Activated naive CD4-positive, alpha-beta T cell treated with anti-CD3 and anti-CD28 coated beads, Interleukin-2, amount 50 U/mL, for 72 hours (primary cell): ENCODE data around the gene PUS3. TPM values are rescaled to one million over a fixed set of nuclear protein-coding genes. Genes with fewer than 3 reads are reported as not detected.
"Not testable (repeated sequence)": the region's sequence is repeated elsewhere in the genome, so short reads cannot be mapped to it uniquely, and the experiment has no call there.

Experiments
- ATAC-seq, 2 donors: fragments of 150-1000 bp; cut with Tn5 transposase; 2 replicates each; pipeline ENCODE4 v1.10.0; 2021; ENCODE audit warnings: mild to moderate bottlenecking in 2 of 2, moderate library complexity in 2 of 2
- DNase-seq, 2 donors: peaks; one replicate each; pipeline ENCODE4 v3.0.0; 2021 to 2022; ENCODE audit warnings: low spot score in 2 of 2
- H3K27ac Mint-ChIP-seq, 2 donors: one replicate each; pipeline ENCODE4 v1.8.0; 2022; ENCODE audit warnings: mild to moderate bottlenecking in 2 of 2, mixed read lengths in 2 of 2
- H3K36me3 Mint-ChIP-seq, 2 donors: one replicate each; pipeline ENCODE4 v1.8.0; 2022; ENCODE audit warnings: mixed read lengths in 2 of 2
- H3K9me3 Mint-ChIP-seq, 2 donors: one replicate each; pipeline ENCODE4 v1.8.0; 2022; ENCODE audit warnings: mixed read lengths in 2 of 2
- total RNA-seq, 2 donors: library from RNA; stranded (reverse); gene quantifications; one replicate each; pipeline ENCODE4 v1.2.3, GENCODE V29; 2022

The PUS3 gene
- total RNA-seq, 2 donors from 2014 or later: 10.2 to 32.2 TPM

- Mint-ChIP-seq H3K27ac (no peak overlapping the region), H3K9me3 (no peaks in the 10 kb centered on the region), H3K36me3 (no peaks in the 10 kb centered on the region)
- ATAC-seq (no peak), DNase-seq (no peak)
Measured at GRCh38 chr11:125929445-125930075, 26.6 kb upstream of the PUS3 start.

GRCh38 chr11:125926682-125927081 is 23.7 kb upstream of the PUS3 start:
- Mint-ChIP-seq H3K36me3 (no peaks in the 10 kb centered on the region), H3K27ac (peak overlapping the region in 1 of 2 donors; percentile 77), H3K9me3 (no peaks in the 10 kb centered on the region)
- DNase-seq: no peak
- no peak for ATAC-seq

- no peak for DNase-seq
- Mint-ChIP-seq H3K27ac (no peak overlapping the region), H3K9me3 (no peaks in the 10 kb centered on the region), H3K36me3 (no peaks in the 10 kb centered on the region)
- ATAC-seq: no peak
Measured at GRCh38 chr11:125925804-125926203, 22.8 kb upstream of the PUS3 start.

GRCh38 chr11:125925247-125925740 is 22.3 kb upstream of the PUS3 start:
- ATAC-seq (no peak), DNase-seq (no peak)
- Mint-ChIP-seq H3K9me3 (no peaks in the 10 kb centered on the region), H3K27ac (no peak overlapping the region), H3K36me3 (no peaks in the 10 kb centered on the region)

- H3K27ac Mint-ChIP-seq: no peak overlapping the region
- no peaks in the 10 kb centered on the region for H3K9me3 Mint-ChIP-seq
- no peaks in the 10 kb centered on the region for H3K36me3 Mint-ChIP-seq
- DNase-seq (no peak), ATAC-seq (no peak)
Measured at GRCh38 chr11:125924384-125925007, 21.5 kb upstream of the PUS3 start.

- H3K27ac Mint-ChIP-seq: no peak overlapping the region
- H3K36me3 Mint-ChIP-seq: no peaks in the 10 kb centered on the region
- H3K9me3 Mint-ChIP-seq: no peaks in the 10 kb centered on the region
- ATAC-seq (no peak), DNase-seq (no peak)
Measured at GRCh38 chr11:125923633-125924032, 20.6 kb upstream of the PUS3 start.

- ATAC-seq (peak; percentile 71 to 84), DNase-seq (peak in 1 of 2 donors; percentile 61)
- Mint-ChIP-seq H3K27ac (no peak overlapping the region), H3K9me3 (no peaks in the 10 kb centered on the region), H3K36me3 (no peaks in the 10 kb centered on the region)
Measured at GRCh38 chr11:125923012-125923579, 20.1 kb upstream of the PUS3 start.

GRCh38 chr11:125922156-125922555 is 19.1 kb upstream of the PUS3 start:
- no peak for ATAC-seq

GRCh38 chr11:125921042-125921441 is 18.0 kb upstream of the PUS3 start:
- no peak for DNase-seq
- Mint-ChIP-seq H3K27ac (no peak overlapping the region), H3K9me3 (no peaks in the 10 kb centered on the region), H3K36me3 (no peaks in the 10 kb centered on the region)
- ATAC-seq: no peak

More at GRCh38 chr11:125922156-125922555, 19.1 kb upstream of the PUS3 start:
- DNase-seq: no peak
- H3K27ac Mint-ChIP-seq: no peak overlapping the region
- H3K36me3 Mint-ChIP-seq: no peaks in the 10 kb centered on the region
- H3K9me3 Mint-ChIP-seq: no peaks in the 10 kb centered on the region

- no peaks in the 10 kb centered on the region for H3K9me3 Mint-ChIP-seq
- no peak overlapping the region for H3K27ac Mint-ChIP-seq
- DNase-seq (no peak), ATAC-seq (no peak)
- H3K36me3 Mint-ChIP-seq: no peaks in the 10 kb centered on the region
Measured at GRCh38 chr11:125918140-125918840, 15.3 kb upstream of the PUS3 start.

- no peaks in the 10 kb centered on the region for H3K36me3 Mint-ChIP-seq
- ATAC-seq (no peak), DNase-seq (no peak)
- no peaks in the 10 kb centered on the region for H3K9me3 Mint-ChIP-seq
- H3K27ac Mint-ChIP-seq: no peak overlapping the region
Measured at GRCh38 chr11:125916683-125917347, 13.8 kb upstream of the PUS3 start.

- H3K36me3 Mint-ChIP-seq, H3K27ac Mint-ChIP-seq, H3K9me3 Mint-ChIP-seq, DNase-seq, ATAC-seq: not testable (repeated sequence)
Measured at GRCh38 chr11:125914601-125915000, 11.6 kb upstream of the PUS3 start.

GRCh38 chr11:125910226-125910849 is 7.3 kb upstream of the PUS3 start:
- H3K27ac Mint-ChIP-seq: no peak overlapping the region
- no peak for DNase-seq
- no peaks in the 10 kb centered on the region for H3K9me3 Mint-ChIP-seq
- ATAC-seq: no peak
- H3K36me3 Mint-ChIP-seq: no peaks in the 10 kb centered on the region

- Mint-ChIP-seq H3K36me3 (peaks cover 23 to 24% of the 10 kb centered on the region in 2 donors), H3K9me3 (peaks cover 0 to 3% of the 10 kb centered on the region in 2 donors), H3K27ac (peak overlapping the region in 1 of 2 donors; percentile 85)
- DNase-seq (no peak), ATAC-seq (no peak)
Measured at GRCh38 chr11:125904678-125905077, 1.7 kb upstream of the PUS3 start.

- peak; percentile 48 to 73 for ATAC-seq
- H3K27ac Mint-ChIP-seq: peak within 1 kb of the TSS; percentile 94 to 99
- peaks cover 23 to 30% of the 10 kb centered on the region in 2 donors for H3K36me3 Mint-ChIP-seq
- peak in 1 of 2 donors; percentile 64 for DNase-seq
- peaks cover 0 to 3% of the 10 kb centered on the region in 2 donors for H3K9me3 Mint-ChIP-seq
Measured at GRCh38 chr11:125903711-125904659, 979 bp upstream of the PUS3 start, which contains the start of gene DDX25. TSS of gene DDX25 (plus strand) at chr11:125904508. CDS start at chr11:125904518, 10 bp downstream.
